HCT116 (cell line): ENCODE data around the gene C1QL3.

ENCODE experiments used
- CEBPB ChIP-seq: IDR thresholded peaks from 2 replicates; pipeline ENCODE4 v1.6.1; 2012; ENCODE audit warnings: low read depth
- CTCF ChIP-seq, 3 experiments: fragments of 200-600 bp in 1 of 3; sonication (generic) in 1 of 3; IDR thresholded peaks in 2 of 3; conservative IDR thresholded peaks in 1 of 3; 2 replicates each; pipeline ENCODE4 v1.5.1; 2012 to 2017; ENCODE audit warnings: low read depth in 2 of 3, low read length in 2 of 3, antibody characterized with exemption in 1 of 3, borderline replicate concordance in 1 of 3, control low read depth in 1 of 3, mild to moderate bottlenecking in 1 of 3, mixed read lengths in 1 of 3, mixed run types in 1 of 3, moderate library complexity in 1 of 3; ENCODE audit not compliant: insufficient read depth in 1 of 3
- EGR1 ChIP-seq: IDR thresholded peaks from 2 replicates; pipeline ENCODE4 v1.6.1; 2012; ENCODE audit warnings: low read depth
- EZH2 ChIP-seq: fragments of 200-600 bp; sonication (generic); IDR thresholded peaks from 2 replicates; pipeline ENCODE4 v1.6.1; 2017; ENCODE audit warnings: antibody characterized with exemption, mixed run types
- JUND ChIP-seq: IDR thresholded peaks from 2 replicates; pipeline ENCODE4 v1.6.1; 2012
- POLR2A ChIP-seq: IDR thresholded peaks from 2 replicates; pipeline ENCODE4 v1.7.0; 2011; ENCODE audit warnings: borderline replicate concordance; ENCODE audit not compliant: insufficient read depth, insufficient read length; ENCODE audit errors: extremely low read depth
- POLR2AphosphoS5 ChIP-seq: IDR thresholded peaks from 2 replicates; pipeline ENCODE4 v1.6.1; 2011; ENCODE audit warnings: mild to moderate bottlenecking, low read depth, low read length, moderate library complexity
- RAD21 ChIP-seq: IDR thresholded peaks from 2 replicates; pipeline ENCODE4 v1.6.1; 2012; ENCODE audit warnings: low read depth, mild to moderate bottlenecking
- SIN3A ChIP-seq: IDR thresholded peaks from 2 replicates; pipeline ENCODE4 v1.6.1; 2012; ENCODE audit warnings: low read depth
- TCF7L2 ChIP-seq: IDR thresholded peaks from 2 replicates; pipeline ENCODE4 v1.7.0; 2011; ENCODE audit warnings: borderline replicate concordance, inconsistent platforms; ENCODE audit not compliant: insufficient read depth, insufficient read length; ENCODE audit errors: extremely low read depth
- ZFX ChIP-seq: fragments of 450-650 bp; IDR thresholded peaks from 2 replicates; pipeline ENCODE4 v1.6.1; 2017
- ZNF274 ChIP-seq: fragments of 200-500 bp; sonication (Bioruptor generic); IDR thresholded peaks from 2 replicates; pipeline ENCODE4 v1.6.1; 2014; ENCODE audit warnings: mild to moderate bottlenecking, low read depth, low read length, inconsistent platforms

GRCh38 chr10:16544099-16544498 is 22.4 kb upstream of the C1QL3 start:
- TF ChIP-seq CTCF (IDR thresholded peaks at IDR 0.05 in 2 of 3, conservative IDR thresholded peaks at IDR 0.05 in 1 of 3; ENCODE audit: borderline replicate concordance in 1 of 3, insufficient read depth in 1 of 3, low read depth in 2 of 3, low read length in 2 of 3) (no peak), CEBPB (no peak), EGR1 (no peak), ZFX (no peak), RAD21 (no peak), EZH2 (no peak), JUND (no peak), POLR2A (no peak), SIN3A (no peak), POLR2AphosphoS5 (no peak), ZNF274 (no peak), TCF7L2 (no peak)
